Measurements from ENCODE around the gene ZBTB1.
"Not testable (repeated sequence)": the region's sequence is repeated elsewhere in the genome, so short reads cannot be mapped to it uniquely, and the experiment has no call there.

Gene ZBTB1

DNA sequence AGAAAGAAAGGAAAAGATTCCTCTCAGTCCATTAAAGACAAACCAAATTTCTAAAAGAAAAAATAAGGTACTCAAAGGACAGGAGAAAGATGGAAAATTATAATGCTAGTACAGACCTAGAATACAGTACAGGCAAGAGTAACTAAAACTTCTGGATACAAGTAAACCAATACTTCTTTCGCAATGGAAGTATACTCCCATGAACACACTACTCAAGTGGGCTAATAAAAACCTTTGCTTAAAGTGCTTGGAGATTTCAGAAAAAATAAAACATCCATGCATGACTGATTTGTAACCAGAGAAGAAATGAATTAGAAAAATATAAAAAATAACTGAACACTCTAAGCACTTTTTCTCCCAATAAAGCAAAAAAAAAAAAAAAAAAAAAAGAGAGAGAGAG lies 4.5 kb upstream of the ZBTB1 start:
- no peak for DNase-seq (ENCODE audit: low spot score)

DNA sequence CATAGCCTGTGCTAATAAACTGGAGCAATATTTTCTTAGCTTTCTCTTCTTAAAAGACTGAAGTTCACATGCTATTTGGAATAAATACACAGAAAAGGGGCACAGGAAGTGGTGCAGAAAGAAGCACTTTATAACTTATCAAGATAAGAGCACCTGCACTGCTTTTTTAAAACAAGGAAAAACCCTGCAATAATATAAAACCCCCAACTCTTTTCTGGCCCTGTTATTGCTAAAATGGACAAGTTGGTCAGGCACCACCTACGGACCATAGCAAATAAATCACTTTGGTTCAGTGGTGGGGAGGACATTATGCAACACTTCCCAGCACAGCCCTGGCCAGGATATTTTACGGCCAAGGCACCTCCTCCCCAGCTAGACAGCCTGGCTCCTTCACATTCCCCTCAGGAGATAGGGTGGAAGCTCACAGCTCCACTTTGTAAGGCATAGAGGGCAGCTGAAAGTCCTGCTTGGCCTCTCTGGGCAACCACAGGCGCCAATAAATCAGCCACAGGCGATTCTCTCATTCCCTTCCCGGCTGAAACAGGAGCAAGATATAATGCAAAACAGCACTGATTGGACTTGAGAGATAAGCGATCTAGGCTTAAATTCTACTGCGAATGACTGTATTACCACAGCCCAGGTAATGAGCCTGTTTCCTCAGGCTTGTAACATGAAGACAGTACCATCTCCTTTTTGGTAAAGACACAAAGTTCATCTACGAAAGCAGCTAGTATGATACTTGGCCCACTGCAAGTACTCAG lies 3.0 kb upstream of the ZBTB1 start:
- no peak for DNase-seq (ENCODE audit: low spot score)

DNA sequence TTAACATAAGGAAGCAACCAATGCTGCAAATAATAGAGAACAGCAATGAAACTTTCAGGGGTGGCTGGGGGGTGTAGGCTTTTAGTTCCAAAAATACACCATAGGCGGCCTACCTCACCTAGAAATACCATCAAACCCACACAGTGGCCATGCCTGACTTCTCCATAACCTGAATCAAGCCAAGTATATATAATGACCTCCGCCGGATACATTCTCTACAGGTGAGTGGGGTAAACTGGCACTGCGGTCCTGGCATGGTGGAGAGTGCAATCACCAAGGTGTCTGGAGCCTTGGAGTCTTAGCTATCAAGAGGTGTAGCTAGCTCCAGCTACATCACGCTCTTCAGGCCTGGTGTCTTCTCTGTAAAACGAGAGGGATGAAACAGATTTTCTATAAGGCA lies 2.1 kb upstream of the ZBTB1 start:
- DNase-seq (ENCODE audit: low spot score), result no peak

DNA sequence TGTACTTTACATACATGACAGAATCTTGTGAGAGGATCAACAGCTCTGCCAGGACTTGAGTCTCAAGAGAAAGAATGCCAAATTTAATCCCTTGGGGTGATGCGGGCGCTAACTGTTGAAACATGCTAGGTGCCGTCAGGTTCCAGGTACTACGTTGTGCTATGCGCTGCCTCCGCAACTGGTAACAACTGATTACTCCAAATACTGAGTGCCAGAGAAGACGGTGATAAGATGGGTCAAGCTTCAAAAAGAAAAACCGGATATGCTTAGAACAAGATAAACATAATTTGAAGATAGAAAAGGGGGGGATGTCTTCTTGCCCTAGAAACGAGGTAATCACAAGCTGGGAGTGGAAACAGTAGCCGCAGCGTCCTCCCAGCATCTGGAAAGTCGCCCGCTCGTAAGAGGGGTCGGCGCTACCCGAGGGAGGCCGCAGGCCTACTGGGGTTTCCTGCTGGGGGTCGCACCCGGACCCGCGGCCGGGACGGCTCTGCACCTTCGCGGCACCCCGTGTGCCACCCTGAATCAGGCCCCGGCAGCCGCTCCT lies 1.6 kb upstream of the ZBTB1 start:
- no peak for DNase-seq (ENCODE audit: low spot score)

DNA sequence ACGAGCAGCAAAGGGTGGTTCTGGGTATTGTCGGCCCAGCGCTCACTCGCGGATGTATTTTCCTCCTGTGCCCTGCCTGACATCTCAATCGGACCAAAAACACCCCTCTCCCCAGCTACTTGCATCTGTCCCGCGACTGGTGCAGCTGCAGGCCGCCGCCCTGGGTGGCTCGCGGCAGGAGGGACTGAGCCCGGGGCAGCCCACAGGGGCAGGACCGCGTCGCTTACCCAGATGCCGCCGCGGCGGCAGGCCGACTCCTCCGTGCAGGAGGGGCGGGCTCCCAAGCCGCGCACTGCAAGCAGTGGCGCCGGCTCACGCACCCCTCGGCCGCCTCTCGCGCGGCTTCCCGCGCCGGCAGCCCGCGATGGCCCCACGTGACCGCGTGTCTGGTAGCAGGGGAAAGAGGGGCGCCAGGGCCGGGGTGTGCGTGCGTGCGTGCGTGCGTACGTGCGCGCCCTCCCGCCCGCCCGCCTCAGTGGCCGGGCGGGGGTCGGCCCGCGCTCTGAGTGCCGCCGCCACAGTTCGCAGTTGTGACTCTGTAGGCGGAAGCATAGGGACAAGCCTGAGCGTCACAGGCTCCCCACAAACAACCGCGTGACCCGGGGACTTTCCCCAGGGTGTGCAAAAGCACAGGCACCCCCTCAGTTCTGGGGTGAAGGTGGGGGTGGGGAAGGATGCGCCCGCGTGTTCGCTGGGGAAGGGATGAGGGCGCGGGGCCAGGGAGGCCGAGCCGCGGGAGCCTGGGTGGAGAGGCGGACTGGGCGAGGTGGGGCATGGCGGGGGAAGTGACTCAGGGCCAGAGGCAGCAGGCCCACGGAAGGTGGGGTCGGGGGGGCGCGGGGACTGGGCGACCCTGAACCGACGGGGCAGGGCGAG lies 898 bp upstream of the ZBTB1 start, which contains the start of gene ZBTB25:
TSS of gene ZBTB25 (minus strand) at position 405 of the 876 bp plus-strand sequence. CDS start 13,305 bp downstream, outside the sequence.
- peak; percentile 90 for DNase-seq (ENCODE audit: low spot score)

DNA sequence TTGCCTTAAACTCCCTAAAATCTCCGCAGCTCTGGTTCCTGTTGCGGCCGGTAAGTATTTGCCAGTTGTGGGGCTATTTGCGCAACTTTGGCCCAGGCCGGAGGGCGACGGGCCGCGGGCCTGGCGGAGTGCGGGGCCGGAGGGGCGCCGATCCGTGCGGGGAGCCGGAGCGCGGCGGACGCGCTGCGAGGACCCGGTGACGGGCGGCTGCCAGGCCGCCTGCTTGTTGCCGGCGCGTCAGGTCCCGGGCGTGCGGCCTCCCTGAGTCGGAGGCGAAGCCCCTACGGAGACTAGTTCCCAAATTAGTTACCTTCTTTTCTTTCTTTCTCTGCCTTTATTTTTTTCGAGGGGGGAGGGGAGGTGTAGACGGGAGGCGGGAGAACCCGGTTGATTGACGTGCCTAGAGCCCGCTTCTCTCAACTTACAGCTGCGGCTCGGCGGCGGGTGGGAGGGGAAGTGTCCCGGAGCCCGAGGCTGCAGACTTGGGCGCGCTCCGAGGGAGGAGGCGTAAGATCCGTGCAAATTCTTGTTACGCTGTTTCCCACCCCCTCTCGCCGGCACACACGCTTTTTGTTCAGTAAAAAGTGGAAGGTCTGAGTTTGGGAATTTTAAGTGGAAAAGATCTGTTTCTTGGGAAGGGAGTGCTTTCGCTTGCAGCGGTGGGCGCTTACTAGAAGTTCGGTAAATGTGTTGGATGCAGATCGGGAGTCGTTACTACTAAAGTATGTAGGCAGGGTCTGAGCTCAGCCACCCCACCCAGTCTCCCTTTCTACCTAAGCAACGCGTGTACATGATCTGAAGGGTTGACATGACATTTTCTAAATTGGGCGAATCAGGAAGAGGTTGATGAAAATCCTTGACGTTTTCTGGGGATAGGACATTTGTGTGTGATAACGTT lies 576 bp downstream of the ZBTB1 start:
- peak; percentile 90 for DNase-seq (ENCODE audit: low spot score)

DNA sequence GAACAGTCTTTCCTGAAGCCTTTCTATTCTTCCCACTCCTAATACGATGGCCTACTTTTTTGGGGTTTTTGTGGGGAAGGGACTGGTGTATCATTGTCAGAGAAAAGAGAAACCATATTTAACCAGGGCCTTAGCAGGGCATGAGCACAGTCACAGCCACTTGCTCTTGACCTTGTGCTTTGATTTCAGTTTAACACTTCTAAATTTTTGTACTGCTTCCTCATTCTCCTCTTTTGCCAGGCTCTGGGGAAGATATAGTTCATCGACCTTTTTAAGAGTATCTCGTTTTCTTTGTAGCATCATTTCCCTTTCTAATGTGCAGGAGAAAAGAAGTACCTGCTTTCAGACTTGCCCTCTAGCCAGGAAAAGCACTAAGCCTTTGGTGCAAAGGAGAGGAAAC lies 2.2 kb downstream of the ZBTB1 start:
- DNase-seq (ENCODE audit: low spot score), result no peak

DNA sequence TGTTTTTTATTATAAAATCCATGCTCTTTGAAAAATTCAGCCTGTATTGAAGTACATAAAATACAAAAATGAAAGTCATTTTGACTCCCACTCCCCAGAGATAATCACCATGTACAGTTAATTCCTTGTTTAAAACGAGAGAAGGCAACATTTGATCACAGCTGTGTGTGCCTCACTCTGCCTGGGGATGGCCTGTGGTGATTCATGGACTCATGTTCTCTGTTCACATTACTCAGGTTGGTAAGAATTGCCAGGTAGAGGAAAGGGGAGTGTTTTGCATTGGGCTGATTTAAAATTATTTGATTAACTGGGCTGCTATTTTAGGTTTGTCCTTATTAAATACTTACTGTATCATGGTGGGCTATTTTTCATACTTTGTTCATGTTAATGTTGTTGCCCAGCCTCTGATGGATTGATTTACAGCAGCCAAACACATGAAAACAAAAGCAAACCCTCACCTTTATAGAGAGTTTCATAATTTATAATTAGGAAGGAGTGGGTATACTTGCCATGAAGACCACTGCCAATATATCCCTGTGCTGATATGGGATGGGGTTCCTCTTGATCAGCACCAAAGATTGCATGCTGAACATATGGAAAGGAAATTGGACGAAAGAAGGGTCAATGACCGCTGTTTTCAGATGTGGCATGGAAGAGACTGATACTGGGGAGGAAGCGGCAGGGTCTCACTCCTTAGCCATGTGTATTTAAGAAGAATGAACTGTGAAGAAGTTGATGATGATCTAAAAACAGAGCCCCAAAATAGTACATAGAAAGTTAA lies 3.0 kb downstream of the ZBTB1 start:
- no peak for DNase-seq (ENCODE audit: low spot score)

DNA sequence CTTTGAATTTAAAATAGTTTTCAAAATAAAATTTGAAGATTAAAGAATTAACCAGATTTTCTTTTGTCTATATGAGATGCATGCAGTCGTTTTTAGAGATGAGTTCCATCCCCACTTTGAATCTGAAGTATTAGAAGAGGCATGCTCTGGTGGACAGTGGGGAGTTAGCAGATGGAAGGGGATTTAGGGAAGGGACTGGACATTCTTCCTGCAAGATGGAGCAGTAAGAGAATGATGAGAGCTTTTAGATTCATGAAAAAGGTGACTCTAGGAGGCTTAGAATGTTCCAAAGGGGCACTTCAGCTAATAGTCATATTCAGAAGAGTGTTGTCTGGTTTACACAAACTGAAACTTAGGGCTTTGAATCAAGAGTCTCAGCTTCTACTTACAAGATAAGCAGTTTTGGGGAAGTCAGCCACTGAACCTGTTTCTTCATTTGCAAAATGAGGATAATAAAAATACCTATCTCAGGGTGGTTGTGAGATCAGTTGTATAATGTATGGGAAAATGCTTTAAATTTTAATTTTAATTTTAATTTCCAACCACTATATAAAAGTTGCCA lies 3.7 kb downstream of the ZBTB1 start:
- no peak for DNase-seq (ENCODE audit: low spot score)

DNA sequence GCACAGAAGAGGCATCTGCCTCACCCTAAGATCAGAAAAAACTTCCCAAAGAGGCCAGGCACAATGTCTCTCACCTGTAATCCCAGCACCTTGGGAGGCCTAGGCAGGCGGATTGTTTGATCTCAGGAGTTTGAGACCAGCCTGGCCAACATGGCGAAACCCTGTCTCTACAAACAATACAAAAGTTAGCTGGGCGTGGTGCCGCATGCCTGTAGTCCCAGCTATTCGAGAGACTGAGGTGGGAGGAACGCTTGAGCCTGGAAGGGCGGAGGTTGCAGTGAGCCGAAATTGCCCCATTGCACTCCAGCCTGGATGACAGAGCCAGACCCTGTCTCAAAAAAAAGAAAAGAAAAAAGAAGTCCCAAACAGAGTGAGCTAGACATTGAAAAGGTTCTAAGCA lies 4.5 kb downstream of the ZBTB1 start:
- DNase-seq (ENCODE audit: low spot score), result no peak

DNA sequence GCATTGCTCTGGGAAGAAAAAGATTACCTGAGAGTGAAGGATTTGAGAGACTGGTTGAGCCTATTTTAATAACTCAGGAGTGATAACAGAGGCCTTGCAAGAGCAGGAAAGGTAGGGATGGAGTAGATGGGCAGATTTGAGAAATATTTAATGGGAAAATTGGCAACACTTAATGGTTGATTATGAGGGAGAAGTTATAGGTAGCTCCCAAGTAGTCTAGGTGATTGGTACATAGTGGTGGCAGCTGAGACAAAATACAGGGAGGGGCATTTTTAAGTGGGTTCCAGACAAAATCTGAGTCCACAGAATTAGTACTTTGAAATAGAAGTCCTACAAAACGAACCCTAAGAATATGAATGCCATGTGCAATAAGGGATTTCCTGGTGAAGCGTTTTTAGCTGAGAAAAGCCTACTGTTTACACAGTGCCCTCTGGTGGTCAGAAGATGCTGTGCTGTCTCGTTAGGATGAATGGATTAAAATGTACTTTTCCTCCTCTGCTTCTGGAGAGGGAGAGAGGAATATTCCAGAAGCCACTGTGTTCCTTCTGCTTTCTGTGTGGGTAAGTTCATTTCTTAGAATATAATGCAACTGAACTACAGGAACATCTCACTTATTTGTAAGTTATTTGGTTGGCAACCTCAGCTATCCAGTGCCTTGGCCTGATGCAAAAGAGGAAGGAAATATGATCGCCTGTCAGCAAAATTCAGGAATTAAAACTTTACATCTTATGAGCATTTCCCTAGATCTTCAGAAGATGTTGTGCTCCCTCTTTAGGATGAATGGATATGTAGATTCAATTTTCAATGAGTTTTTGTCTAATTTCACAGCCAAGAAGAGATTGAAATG lies 6.5 kb downstream of the ZBTB1 start:
- peak; percentile 77 for DNase-seq (ENCODE audit: low spot score)

DNA sequence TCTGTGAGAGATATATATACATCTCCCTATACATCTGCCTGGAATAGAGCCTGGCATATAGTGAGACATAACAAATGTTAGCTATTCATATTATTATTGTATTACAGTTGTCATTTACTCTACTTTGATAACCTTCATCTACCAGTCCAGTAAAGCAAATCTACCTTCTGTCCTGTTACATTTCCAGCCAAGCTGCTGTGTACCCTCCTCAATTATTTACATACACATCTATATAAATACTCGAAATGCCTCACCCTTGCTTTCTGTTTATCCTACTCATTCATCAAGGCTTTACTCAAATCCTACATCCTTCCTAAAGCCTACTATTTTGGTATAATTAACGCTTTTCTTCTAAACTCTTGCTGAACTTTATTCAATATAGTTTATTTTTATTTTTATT lies 8.7 kb downstream of the ZBTB1 start:
- DNase-seq (ENCODE audit: low spot score), result no peak

DNA sequence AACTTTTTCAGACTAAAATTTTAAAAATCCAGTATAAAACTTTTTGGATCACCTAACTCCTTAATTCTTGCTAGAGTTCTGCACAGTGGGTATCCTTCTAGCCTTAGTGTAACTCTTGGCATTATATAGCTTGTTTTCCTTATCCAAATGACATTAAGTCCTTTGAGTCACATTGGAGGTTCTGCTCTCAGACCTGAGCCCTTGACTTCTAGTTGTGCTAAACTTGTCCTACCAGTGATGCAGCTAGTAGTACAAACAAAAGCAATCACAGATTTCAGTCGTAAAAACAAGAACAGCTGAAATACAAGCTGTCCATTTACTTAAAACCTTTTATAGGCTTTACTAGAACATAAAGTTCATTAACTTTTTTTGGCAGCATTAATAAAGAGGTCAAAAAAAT lies 10.5 kb downstream of the ZBTB1 start:
- no peak for DNase-seq (ENCODE audit: low spot score)

DNA sequence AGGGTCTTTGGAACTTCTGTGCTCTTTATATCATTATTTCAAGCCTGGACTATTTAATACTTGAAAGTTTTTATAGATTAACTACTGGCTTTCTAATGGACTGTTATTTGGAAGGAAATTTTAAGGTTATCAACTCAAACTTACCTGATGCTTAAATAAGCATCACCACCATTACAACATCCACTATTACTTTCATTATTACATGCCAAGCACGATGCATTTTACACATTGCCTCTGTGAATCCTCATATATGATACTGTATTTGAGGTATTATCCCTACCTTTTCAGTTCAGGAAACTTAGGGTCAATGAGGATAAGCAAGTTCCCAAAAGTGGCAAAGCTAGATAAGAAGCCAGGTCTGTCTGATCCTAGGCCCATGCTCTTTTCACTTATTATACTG lies 12.4 kb downstream of the ZBTB1 start:
- no peak for DNase-seq (ENCODE audit: low spot score)

DNA sequence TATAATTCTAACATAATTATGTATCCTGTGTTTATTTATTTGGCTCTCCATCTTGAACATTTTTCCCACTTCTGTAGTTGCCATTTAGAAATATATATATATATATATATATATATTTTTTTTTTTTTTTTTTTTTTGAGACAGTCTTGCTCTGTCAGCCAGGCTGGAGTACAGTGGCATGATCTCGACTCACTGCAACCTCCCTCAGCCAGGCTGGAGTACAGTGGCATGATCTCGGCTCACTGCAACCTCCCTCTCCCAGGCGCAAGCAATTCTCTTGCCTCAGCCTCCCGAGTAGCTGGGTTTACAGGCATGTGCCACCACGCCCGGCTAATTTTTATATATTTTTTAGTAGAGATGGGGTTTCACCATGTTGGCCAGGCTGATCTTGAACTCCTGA lies 13.1 kb downstream of the ZBTB1 start:
- not testable (repeated sequence) for DNase-seq (ENCODE audit: low spot score)

DNA sequence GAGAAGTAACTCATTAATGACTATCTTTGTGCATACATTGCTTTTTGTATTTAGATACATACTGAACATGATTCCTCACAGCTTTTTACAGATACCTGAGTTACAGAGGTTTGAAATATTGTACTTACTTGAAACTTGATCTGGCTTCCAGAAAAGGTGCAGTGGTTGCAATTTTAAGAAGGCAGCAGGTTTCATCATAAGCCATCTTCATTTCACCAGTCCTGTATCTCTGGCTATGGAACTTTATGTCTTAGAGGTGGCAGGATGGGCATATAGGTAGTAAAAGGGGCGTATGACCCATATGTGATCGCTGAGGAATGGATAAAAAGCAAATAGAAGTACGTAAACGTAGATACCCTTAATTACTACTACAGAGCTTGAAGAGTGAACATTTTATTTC lies 13.7 kb downstream of the ZBTB1 start:
- no peak for DNase-seq (ENCODE audit: low spot score)

DNA sequence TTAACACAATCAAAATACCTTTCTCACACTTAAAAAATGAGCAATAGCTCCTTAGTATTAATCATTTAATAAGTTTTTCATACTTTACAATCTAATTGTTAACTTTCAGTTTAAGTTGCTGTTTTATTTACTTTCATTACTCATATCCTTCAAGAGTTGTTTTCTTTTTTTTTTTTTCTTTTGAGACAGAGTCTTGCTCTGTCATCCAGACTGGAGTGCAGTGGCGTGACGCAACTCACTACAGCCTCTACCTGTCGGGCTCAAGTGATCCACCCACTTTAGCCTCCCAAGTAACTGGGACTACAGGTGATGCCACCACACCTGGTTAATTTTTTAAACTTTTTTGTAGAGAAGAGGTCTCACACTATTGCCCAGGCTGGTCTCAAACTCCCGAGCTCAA lies 16.1 kb downstream of the ZBTB1 start:
- no peak for DNase-seq (ENCODE audit: low spot score)

DNA sequence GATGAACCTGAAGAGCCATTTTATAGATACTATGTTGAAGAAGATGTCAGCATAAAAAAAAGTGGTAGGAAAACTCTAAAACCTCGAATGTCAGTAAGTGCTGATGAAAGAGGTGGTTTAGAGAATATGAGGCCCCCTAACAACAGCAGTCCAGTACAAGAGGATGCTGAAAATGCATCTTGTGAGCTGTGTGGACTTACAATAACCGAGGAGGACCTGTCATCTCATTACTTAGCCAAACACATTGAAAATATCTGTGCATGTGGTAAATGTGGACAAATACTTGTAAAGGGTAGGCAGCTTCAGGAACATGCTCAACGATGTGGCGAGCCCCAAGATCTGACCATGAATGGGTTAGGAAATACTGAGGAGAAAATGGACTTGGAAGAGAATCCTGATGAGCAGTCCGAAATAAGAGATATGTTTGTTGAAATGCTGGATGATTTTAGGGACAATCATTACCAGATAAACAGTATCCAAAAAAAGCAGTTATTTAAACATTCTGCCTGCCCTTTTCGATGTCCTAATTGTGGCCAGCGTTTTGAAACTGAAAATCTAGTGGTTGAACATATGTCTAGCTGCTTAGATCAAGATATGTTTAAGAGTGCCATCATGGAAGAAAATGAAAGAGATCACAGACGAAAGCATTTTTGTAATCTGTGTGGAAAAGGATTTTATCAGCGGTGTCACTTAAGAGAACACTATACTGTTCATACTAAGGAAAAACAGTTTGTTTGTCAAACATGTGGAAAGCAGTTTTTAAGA lies 18.2 kb downstream of the ZBTB1 start:
- DNase-seq (ENCODE audit: low spot score), result no peak

DNA sequence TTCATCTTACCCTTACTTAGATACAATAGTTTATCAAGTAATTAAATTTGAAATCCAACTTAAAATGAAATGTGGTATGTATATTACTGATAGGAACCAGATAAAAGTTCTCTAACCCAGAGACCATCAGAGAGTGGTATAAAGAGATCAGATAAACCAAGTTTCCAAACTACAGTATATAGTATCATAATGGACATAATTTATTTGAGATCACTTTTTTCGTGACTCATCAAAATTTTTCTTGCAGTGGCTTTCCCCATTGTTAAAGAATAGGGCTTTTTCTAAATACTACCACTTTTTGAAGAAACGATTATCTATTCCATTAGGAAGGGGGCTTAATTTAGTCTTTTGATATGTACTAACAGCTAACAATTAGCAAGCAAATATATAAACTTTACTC lies 20.8 kb downstream of the ZBTB1 start:
- DNase-seq (ENCODE audit: low spot score), result no peak
